ENCODE data around the gene CPLX4. TPM values are rescaled to one million over a fixed set of nuclear protein-coding genes. Genes with fewer than 3 reads are reported as not detected.

CPLX4 gene
- polyA plus RNA-seq, 1 of the 3 experiments (the other 2 are of a cell fraction): not detected

DNA sequence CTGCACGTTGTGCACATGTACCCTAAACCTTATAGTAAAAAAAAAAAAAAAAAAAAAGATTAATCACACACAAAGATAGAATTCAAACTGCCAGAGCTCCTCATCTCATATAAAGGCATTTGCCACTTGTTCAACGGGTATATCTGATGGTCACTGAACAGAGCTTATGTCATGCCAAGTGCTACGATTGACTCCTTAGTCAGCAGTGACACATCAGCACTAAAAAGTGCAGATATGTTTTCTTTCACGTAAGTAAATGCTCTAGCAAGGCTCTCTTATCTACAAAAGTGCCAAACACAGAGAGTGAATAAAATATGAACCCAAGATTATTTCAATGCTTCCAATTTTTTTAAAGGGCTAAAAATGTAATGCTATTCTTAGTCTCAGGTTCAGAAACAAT, 39.5 kb upstream of the CPLX4 start:
- Histone ChIP-seq H4K20me1 (ENCODE audit: insufficient read depth) (peaks cover 27% of the 10 kb centered on the region), H3K4me1 (ENCODE audit: control insufficient read depth in 1 of 2, insufficient read depth in 2 of 2, low read depth in 1 of 2, low read length in 1 of 2) (peaks cover 9 to 11% of the 10 kb centered on the region in 2 experiments; a peak in 3 of 4 replicates), H3K9ac (peak overlapping the region; percentile 96), H3K79me2 (ENCODE audit: insufficient read depth) (peaks cover 53% of the 10 kb centered on the region), H3K4me2 (peak overlapping the region; percentile 81), H3K27me3 (ENCODE audit: insufficient read depth) (no peaks in the 10 kb centered on the region), H3K9me3 (no peaks in the 10 kb centered on the region), H3F3A (replicated peaks; ENCODE audit: insufficient read depth) (peaks cover 3% of the 10 kb centered on the region), H2AFZ (ENCODE audit: low read depth) (no peak overlapping the region), H3K9me2 (peaks cover 2% of the 10 kb centered on the region; the same call in 1 of the 2 replicates), H3K27ac (ENCODE audit: low read depth in 2 of 2, low read length in 1 of 2) (peak overlapping the region in 1 of 2 experiments; percentile 70; a peak in 2 of 4 replicates), H3K4me3 (ENCODE audit: low read depth in 2 of 2, low read length in 1 of 2) (peak overlapping the region; percentile 87 to 89), H3K36me3 (replicated peaks in 1 of 2; ENCODE audit: control insufficient read depth in 1 of 2, insufficient read depth in 2 of 2, low read length in 1 of 2) (peaks cover 33 to 39% of the 10 kb centered on the region in 2 experiments)
- 8% methylated on average over 4 of the region's 4 CpGs for WGBS (ENCODE audit: low lambda C conversion rate)
- peak; percentile 8 for DNase-seq
- ChIA-PET CTCF (no interaction called here), POLR2A (no interaction called here)
- TF ChIP-seq FOSL2 (IDR thresholded peaks at IDR 0.05; ENCODE audit: borderline replicate concordance, low read depth) (peak; percentile 41; the same call in 1 of the 2 replicates), TEAD4 (IDR thresholded peaks at IDR 0.05; ENCODE audit: borderline replicate concordance, insufficient read depth) (no peak)

DNA sequence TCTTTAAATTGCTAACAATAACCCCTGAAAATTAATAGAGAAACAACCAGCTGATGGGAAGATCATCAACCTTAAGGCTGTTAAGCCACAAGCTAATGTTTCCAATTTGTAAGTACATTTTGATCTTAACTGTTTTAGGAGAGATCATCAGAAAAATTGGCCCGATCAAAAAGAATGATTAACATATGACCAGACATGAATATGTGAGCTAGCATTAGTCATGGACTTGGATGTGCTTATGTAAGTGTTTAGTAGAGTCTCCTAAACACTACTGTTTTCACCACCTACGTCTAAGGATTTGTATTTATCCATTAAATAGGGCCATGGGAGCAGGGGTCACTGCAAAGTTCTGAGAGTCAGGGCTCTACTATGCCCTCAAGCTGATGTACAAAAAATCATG, 36.3 kb upstream of the CPLX4 start:
- Histone ChIP-seq H4K20me1 (ENCODE audit: insufficient read depth) (peaks cover 27% of the 10 kb centered on the region), H3K4me1 (ENCODE audit: control insufficient read depth in 1 of 2, insufficient read depth in 2 of 2, low read depth in 1 of 2, low read length in 1 of 2) (peaks cover 9 to 11% of the 10 kb centered on the region in 2 experiments; a peak in 3 of 4 replicates), H3K9ac (no peak overlapping the region), H3K4me2 (no peak overlapping the region), H3K36me3 (replicated peaks in 1 of 2; ENCODE audit: control insufficient read depth in 1 of 2, insufficient read depth in 2 of 2, low read length in 1 of 2) (peaks cover 60 to 71% of the 10 kb centered on the region in 2 experiments), H3K27ac (ENCODE audit: low read depth in 2 of 2, low read length in 1 of 2) (no peak overlapping the region), H3K9me3 (no peaks in the 10 kb centered on the region), H2AFZ (ENCODE audit: low read depth) (no peak overlapping the region), H3K27me3 (ENCODE audit: insufficient read depth) (no peaks in the 10 kb centered on the region), H3K9me2 (peaks cover 2% of the 10 kb centered on the region; the same call in 1 of the 2 replicates), H3F3A (replicated peaks; ENCODE audit: insufficient read depth) (peaks cover 5% of the 10 kb centered on the region), H3K79me2 (ENCODE audit: insufficient read depth) (peaks cover 55% of the 10 kb centered on the region), H3K4me3 (ENCODE audit: low read depth in 2 of 2, low read length in 1 of 2) (no peak overlapping the region)
- ChIA-PET CTCF (interaction anchor here (1.1 to 2.4 kb wide), 3 partner anchors 41 to 469 kb away, joined by 3 to 7 read pairs (median 6); no protein-coding TSS in a partner anchor), POLR2A (no interaction called here)
- WGBS (ENCODE audit: low lambda C conversion rate): 97% methylated on average over 2 of the region's 2 CpGs
- DNase-seq: no peak
- no peak for TF ChIP-seq PBX3 (IDR thresholded peaks at IDR 0.05)
- no peak for TF ChIP-seq IRF3 (IDR thresholded peaks at IDR 0.05; ENCODE audit: low read depth, low read length)
- no peak for TF ChIP-seq GABPA (IDR thresholded peaks at IDR 0.05; ENCODE audit: low read depth)
- TF ChIP-seq, protein P1, sequence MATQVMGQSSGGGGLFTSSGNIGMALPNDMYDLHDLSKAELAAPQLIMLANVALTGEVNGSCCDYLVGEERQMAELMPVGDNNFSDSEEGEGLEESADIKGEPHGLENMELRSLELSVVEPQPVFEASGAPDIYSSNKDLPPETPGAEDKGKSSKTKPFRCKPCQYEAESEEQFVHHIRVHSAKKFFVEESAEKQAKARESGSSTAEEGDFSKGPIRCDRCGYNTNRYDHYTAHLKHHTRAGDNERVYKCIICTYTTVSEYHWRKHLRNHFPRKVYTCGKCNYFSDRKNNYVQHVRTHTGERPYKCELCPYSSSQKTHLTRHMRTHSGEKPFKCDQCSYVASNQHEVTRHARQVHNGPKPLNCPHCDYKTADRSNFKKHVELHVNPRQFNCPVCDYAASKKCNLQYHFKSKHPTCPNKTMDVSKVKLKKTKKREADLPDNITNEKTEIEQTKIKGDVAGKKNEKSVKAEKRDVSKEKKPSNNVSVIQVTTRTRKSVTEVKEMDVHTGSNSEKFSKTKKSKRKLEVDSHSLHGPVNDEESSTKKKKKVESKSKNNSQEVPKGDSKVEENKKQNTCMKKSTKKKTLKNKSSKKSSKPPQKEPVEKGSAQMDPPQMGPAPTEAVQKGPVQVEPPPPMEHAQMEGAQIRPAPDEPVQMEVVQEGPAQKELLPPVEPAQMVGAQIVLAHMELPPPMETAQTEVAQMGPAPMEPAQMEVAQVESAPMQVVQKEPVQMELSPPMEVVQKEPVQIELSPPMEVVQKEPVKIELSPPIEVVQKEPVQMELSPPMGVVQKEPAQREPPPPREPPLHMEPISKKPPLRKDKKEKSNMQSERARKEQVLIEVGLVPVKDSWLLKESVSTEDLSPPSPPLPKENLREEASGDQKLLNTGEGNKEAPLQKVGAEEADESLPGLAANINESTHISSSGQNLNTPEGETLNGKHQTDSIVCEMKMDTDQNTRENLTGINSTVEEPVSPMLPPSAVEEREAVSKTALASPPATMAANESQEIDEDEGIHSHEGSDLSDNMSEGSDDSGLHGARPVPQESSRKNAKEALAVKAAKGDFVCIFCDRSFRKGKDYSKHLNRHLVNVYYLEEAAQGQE (IDR thresholded peaks at IDR 0.05; ENCODE audit: low read depth, low read length): no peak
- TF ChIP-seq SMC3 (IDR thresholded peaks at IDR 0.05; ENCODE audit: low read depth, low read length): no peak
- no peak for TF ChIP-seq RAD21 (IDR thresholded peaks at IDR 0.05; ENCODE audit: low read length)
- TF ChIP-seq, protein P2, sequence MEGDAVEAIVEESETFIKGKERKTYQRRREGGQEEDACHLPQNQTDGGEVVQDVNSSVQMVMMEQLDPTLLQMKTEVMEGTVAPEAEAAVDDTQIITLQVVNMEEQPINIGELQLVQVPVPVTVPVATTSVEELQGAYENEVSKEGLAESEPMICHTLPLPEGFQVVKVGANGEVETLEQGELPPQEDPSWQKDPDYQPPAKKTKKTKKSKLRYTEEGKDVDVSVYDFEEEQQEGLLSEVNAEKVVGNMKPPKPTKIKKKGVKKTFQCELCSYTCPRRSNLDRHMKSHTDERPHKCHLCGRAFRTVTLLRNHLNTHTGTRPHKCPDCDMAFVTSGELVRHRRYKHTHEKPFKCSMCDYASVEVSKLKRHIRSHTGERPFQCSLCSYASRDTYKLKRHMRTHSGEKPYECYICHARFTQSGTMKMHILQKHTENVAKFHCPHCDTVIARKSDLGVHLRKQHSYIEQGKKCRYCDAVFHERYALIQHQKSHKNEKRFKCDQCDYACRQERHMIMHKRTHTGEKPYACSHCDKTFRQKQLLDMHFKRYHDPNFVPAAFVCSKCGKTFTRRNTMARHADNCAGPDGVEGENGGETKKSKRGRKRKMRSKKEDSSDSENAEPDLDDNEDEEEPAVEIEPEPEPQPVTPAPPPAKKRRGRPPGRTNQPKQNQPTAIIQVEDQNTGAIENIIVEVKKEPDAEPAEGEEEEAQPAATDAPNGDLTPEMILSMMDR (IDR thresholded peaks at IDR 0.05): no peak
- TF ChIP-seq USF2 (IDR thresholded peaks at IDR 0.05; ENCODE audit: borderline replicate concordance, low read depth, low read length): no peak
- no peak for TF ChIP-seq CHD2 (IDR thresholded peaks at IDR 0.05; ENCODE audit: low read length, partially characterized antibody)
- TF ChIP-seq POLR2AphosphoS5 (IDR thresholded peaks at IDR 0.05; ENCODE audit: low read depth, low read length): no peak
- TF ChIP-seq TCF12 (IDR thresholded peaks at IDR 0.05): no peak
- no peak for TF ChIP-seq MXI1 (IDR thresholded peaks at IDR 0.05; ENCODE audit: low read depth, low read length)
- TF ChIP-seq, protein P3, sequence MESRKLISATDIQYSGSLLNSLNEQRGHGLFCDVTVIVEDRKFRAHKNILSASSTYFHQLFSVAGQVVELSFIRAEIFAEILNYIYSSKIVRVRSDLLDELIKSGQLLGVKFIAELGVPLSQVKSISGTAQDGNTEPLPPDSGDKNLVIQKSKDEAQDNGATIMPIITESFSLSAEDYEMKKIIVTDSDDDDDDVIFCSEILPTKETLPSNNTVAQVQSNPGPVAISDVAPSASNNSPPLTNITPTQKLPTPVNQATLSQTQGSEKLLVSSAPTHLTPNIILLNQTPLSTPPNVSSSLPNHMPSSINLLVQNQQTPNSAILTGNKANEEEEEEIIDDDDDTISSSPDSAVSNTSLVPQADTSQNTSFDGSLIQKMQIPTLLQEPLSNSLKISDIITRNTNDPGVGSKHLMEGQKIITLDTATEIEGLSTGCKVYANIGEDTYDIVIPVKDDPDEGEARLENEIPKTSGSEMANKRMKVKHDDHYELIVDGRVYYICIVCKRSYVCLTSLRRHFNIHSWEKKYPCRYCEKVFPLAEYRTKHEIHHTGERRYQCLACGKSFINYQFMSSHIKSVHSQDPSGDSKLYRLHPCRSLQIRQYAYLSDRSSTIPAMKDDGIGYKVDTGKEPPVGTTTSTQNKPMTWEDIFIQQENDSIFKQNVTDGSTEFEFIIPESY (IDR thresholded peaks at IDR 0.05; ENCODE audit: borderline replicate concordance, low read depth): no peak
- TF ChIP-seq EZH2phosphoT487 (IDR thresholded peaks at IDR 0.05; ENCODE audit: borderline replicate concordance, low read depth): no peak

Measured in SK-N-SH (cell line).